GM18520 (cell line): ENCODE results near the gene ZNF747.
A peak's percentile ranks its signal among the peaks of the same experiment; 100 is the strongest.
"Not testable (repeated sequence)": the region's sequence is repeated elsewhere in the genome, so short reads cannot be mapped to it uniquely, and the experiment has no call there.

Experiments
- ATAC-seq: cut with Tn5 transposase; IDR thresholded peaks from one replicate; pipeline ENCODE4 v1.9.1; 2021; ENCODE audit not compliant: unreplicated experiment

The ZNF747 gene

GRCh38 chr16:30557957-30558788 lies 23.5 kb upstream of the ZNF747 start, which contains the start of gene ZNF764:
Gene ZNF764 (minus strand): TSS chr16:30558374. CDS start chr16:30558182, 192 bp downstream.
- ATAC-seq, result peak; percentile 81

- ATAC-seq, result no peak
Observed at GRCh38 chr16:30557707-30557956, 23.0 kb upstream of the ZNF747 start.

- ATAC-seq, result no peak
Observed at GRCh38 chr16:30556125-30556473, 21.4 kb upstream of the ZNF747 start.

DNA sequence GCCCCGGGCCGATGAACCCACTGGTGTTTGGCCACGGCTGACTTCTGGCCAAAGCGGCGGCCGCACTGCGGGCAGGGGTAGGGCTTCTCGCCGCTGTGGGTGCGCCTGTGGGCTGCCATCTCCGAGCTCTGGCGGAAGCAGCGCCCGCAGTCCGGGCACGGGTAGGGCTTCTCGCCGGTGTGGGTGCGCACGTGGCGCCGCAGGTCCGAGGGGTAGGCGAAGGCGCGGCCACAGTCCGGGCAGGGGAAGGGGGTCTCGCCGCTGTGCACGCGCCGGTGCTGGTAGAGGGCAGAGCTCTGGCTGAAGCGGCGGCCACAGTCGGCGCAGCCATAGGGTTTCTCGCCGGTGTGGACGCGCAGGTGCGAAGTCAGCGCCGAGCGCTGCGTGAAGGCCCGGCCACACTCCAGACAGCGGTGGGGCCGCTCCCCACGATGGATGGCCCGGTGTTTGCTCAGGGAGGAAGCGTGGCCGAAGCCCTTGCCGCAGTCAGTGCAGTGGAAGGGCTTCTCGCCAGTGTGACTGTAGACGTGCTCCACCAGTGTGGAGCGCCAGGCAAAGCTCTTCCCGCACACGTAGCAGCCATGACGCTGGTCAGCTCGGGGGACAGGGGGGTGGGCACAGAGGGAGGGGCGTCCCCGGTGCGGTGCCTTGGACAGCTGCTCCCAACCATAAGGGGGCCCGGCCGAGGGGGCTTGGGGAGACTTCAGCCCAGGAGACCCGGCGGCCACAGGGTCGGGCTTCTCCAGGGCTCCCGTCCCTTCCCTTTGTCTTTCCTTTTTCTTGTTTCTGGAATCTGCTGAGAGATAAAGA lies 20.9 kb upstream of the ZNF747 start:
- no peak for ATAC-seq

DNA sequence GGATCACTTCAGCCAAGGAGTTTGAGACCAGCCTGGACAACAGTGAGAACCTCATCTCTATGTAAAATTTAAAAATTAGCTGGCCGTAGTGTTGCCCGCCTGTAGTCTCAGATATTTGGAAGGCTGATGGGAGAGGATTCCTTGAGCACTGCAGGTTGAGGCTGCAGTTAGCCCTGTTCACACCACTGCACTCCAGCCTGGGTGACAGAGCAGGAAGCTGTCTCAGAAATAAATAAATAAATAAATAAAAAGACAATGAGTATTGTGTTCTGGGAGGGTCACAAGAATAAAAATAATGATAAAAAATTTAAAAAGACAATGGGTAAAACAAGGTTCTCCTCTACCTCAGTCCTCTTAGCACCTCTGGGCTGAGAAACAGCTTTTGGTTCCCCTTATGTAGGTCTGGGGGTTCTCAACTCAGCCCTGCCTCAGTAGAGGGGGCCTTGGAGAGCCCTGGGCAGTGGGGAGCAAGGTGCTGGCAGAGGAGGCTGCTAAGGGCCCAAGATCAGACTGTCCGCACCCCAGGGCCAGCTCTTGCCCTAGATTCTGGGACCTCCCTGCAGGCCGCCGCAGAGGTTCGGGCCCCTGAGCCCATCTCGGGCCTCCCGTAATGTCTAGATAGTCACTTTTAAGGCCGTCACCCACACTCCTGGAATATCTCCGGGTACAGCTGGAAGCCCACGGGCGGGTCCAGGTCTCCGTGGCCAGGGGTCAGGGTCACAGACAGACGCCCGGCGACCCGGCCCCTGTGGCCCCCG lies 20.1 kb upstream of the ZNF747 start:
- ATAC-seq, result no peak

DNA sequence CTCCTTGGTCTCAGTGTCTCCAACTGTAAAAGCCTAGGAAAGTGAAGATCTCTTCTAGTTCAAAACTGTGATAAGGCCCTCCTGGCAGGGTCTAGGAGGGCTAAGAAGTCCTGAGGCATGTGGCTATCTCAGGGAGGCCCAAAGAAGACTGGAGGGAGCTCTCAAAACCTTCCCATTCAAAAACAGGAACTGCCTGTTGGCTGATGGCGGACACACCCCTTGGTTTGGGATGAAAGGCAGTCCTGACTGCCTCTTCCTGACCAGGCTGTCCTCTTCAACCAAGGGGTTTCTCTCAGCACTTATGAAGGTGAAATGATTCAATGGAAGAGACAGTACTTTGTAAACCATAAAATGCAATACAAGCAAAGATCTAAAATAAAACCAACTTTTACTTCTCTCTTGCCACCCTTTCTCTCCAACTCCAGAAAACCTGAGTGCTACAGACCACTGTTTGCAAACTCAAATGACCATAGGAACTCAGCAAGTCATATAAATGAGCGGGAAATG lies 18.8 kb upstream of the ZNF747 start:
- no peak for ATAC-seq

GRCh38 chr16:30552956-30553355 lies 18.3 kb upstream of the ZNF747 start:
- no peak for ATAC-seq

GRCh38 chr16:30551781-30552180 lies 17.1 kb upstream of the ZNF747 start:
- no peak for ATAC-seq

DNA sequence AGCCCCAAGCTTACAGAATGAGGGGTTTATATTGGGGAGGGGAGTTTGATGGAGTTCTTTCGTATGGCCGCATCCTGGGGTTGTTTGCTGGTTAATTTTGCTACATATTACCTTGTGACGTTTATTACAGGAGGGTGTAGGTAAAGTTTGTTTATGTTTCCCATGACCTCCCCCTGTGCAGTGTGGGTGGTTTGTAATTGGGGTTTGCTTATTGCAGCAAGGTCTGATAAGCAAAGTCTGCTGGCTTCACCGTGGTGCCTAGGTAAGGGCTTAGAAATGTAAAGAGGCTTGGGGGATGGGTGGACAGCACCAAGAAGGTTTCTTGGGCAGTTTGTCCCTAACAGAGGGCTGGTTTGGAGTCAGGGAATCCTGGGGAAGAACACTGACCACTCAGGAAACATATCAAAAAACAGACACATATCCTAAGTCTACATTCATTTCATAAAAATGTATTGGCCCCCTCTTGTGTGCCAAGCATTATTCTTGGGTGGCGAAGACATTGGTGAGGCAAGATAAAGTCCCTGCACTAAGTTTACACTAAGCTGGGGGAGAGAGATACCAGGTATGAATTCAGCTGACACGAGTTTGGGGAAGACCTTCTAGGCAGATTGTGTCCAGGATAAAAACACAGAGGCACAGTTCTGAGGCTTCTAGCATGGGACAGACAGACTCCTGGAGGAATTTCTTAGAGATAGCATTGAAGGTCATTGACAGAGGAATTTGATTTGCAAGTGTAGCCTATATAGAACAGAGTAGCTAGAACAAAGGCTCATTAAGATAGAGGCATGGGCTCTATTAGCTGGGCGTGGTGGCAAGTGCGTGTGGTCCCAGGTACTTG lies 14.0 kb upstream of the ZNF747 start:
- ATAC-seq, result no peak

- no peak for ATAC-seq
Observed at GRCh38 chr16:30546115-30546514, 11.5 kb upstream of the ZNF747 start.

DNA sequence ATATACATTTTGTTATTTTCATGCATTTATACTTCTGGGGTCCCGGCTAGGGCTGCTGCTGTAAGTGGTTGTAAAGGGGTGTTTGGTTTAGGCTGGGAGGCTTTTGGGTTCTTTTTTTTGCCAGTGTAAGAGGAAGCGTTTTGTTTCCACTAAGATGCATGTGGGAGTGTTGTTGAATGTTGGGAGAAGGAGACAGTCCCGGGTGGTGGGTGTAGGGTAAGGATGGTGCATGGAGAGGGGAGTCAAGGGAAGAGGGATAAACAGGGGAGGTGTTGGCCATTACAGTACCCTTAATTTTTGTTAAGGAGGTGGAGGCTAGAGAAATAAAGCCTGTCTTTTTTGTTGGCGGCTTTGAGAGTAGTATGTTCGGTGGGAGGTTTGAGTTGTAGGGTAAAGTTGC lies 8.4 kb upstream of the ZNF747 start:
- no peak for ATAC-seq

- ATAC-seq, result no peak
Observed at GRCh38 chr16:30541502-30542329, 7.1 kb upstream of the ZNF747 start.

DNA sequence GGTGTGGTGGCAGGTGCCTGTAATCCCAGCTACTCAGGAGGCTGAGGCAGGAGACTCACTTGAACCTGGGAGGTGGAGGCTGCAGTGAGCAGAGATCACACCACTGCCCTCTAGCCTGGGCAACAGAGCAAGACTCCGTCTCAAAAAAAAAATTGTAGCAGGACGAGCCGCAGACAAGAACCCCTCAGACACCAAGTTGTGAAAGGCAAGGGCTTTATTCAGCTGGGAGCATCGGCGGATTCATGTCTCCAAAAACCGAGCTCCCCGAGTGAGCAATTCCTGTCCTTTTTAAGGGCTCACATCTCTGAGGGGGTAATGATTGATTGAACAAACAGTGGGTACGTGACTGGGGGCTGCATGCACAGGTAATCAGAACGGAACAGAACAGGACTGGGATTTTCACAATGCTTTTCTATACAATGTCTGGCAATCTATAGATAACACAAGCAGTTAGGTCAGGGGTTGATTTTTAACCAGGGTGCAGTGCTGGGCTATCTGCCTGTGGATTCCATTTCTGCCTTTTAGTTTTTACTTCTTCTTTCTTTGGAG lies 6.3 kb upstream of the ZNF747 start:
- not testable (repeated sequence) for ATAC-seq

DNA sequence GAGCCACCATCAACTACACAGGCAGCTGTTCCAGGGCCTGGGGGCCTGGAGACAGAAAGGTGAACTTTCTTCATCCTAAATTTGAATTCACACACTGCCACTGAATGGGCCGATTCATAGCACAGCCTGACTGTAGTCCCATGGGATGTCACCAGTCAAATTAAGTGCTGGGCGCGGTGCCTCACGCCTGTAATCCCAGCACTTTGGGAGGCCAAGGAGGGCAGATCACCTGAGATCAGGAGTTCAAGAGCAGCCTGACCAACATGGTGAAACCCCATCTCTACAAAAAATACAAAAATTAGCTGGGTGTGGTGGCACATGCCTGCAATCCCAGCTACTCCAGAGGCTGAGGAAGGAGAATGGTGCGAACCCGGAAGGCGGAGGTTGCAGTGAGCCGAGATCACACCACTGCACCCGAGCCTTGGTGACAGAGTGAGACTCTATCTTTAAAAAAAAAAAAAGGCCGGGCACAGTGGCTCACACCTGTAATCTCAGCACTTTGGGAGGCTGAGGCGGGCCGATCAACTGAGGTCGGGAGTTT lies 5.4 kb upstream of the ZNF747 start:
- not testable (repeated sequence) for ATAC-seq

DNA sequence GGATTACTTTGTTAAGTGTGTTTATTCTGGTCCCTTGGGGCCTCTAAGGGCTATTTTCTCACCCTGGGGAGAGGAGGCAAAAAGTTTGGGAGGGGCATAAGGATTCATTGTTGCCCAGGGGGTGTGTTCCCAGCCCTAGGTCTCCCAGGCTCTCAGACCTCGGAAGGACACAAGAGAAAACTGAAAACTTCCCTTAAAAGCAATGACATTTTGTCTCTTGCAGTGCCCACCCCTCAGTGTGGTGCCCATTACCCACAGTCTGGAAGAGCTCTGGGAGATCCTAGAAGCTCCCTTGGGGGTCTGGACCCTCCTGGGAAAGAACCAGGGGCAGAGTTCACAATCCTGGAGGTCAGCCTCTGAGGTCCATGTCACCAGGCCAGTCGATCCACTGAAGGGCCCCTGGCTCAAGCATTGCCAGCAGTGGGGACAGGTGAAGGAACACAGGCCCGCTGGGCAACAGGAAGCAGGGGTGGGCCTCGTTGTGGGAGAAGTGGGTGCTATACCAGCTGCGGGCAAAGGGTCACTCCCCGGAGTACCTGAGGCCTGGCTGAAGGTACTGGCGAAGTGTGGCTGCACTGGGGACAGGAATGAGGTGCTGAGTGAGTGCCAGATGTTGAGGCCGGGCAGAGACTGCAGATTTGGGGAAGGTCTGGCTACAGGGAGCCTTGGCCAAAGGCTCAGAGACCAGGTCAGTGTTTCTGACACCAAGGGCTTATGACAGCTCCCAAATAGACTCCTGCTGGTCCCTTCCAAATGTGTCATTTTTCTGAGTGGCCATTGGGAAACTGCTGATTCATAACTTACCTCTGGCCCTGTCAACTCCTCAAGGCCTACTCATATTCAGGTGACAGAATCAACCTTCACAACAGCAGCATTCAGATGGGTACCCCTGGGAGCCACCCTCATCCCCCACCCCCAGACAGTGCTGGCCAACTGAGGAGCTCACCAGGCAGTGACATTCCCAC lies 4.6 kb upstream of the ZNF747 start:
- no peak for ATAC-seq

DNA sequence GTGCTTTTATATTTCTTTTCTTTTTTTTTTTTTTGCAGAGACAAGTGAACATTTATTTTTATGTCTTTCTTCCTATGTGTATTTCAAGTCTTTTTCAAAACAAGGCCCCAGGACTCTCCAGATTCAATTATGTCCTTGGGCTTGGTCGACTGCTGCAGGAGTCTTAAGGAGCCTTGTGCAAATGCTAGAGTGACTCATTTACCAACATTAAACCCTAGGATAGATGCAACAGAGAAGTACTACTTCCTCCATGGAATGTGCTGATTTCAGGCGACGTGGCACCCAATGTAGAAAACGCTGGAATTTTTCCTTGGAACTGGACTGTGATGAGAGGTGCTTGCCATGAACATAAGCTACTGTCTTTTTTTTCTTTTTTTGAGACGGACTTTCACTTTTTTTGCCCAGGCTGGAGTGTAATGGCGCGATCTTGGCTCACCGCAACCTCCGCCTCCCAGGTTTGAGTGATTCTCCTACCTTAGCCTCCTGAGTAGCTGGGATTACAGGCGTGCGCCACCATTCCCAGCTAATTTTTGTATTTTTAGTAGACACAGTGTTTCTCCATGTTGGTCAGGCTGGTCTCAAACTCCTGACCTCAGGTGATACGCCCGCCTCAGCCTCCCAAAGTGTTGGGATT lies 1.9 kb upstream of the ZNF747 start:
- not testable (repeated sequence) for ATAC-seq

DNA sequence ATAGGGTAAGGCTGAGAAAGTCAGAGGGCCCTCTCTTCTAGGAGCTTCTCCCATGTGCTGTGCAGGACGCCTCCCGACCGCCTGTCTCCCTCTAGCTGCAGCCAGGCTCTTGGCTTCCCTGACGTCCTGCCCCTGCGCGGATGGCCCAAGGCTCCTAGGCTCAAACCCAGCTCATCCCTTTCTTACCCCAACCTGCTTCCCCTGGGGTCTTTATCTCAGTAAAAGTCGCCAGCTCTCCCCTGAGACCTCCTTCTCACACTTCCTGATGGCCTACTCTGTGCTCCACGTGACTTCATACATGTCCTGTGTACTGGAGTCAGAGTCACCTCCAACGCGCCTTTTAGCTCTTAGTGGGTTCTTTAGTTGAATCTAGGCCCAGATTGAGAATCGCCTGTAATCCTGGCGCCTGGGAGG lies 1.1 kb upstream of the ZNF747 start:
- ATAC-seq, result peak; percentile 54
